H9 (cell line): Measurements from ENCODE around the gene PACS1. TPM values are rescaled to one million over a fixed set of nuclear protein-coding genes. Genes with fewer than 3 reads are reported as not detected.
"Not testable (repeated sequence)": the region's sequence is repeated elsewhere in the genome, so short reads cannot be mapped to it uniquely, and the experiment has no call there.

ENCODE experiments used
- DNase-seq: peaks from one replicate; pipeline ENCODE4 v3.0.0-alpha.2; 2017
- H2AFZ ChIP-seq: one replicate; pipeline ENCODE4 v1.6.1; 2013; ENCODE audit warnings: mild to moderate bottlenecking, low read length, control low read depth, moderate library complexity
- H2AK5ac ChIP-seq: 2 replicates; pipeline ENCODE4 v1.6.1; 2013; ENCODE audit warnings: low read length, control low read depth, mixed read lengths; ENCODE audit not compliant: insufficient read length
- H2BK120ac ChIP-seq: one replicate; pipeline ENCODE4 v1.6.1; 2013; ENCODE audit warnings: low read depth, mild to moderate bottlenecking, low read length, control low read depth, inconsistent platforms; ENCODE audit not compliant: poor library complexity, severe bottlenecking
- H2BK12ac ChIP-seq: 2 replicates; pipeline ENCODE4 v1.6.1; 2013; ENCODE audit warnings: low read length, control low read depth, mixed read lengths, low read depth; ENCODE audit not compliant: insufficient read length
- H2BK15ac ChIP-seq: 2 replicates; pipeline ENCODE4 v1.6.1; 2013; ENCODE audit warnings: low read depth, low read length, control low read depth
- H2BK20ac ChIP-seq: one replicate; pipeline ENCODE4 v1.6.1; 2013; ENCODE audit warnings: low read depth, mild to moderate bottlenecking, low read length, control low read depth, inconsistent platforms; ENCODE audit not compliant: poor library complexity, severe bottlenecking
- H2BK5ac ChIP-seq: 2 replicates; pipeline ENCODE4 v1.6.1; 2013; ENCODE audit warnings: low read length, control low read depth, mixed read lengths; ENCODE audit not compliant: insufficient read length
- H3K14ac ChIP-seq: 2 replicates; pipeline ENCODE4 v1.6.1; 2013; ENCODE audit warnings: low read length, control low read depth; ENCODE audit not compliant: insufficient read depth
- H3K18ac ChIP-seq: 2 replicates; pipeline ENCODE4 v1.6.1; 2013; ENCODE audit warnings: low read depth, mild to moderate bottlenecking, mixed read lengths, low read length, control low read depth; ENCODE audit not compliant: insufficient read length
- H3K23ac ChIP-seq: 2 replicates; pipeline ENCODE4 v1.6.1; 2013; ENCODE audit warnings: low read length, control low read depth, mixed read lengths, low read depth; ENCODE audit not compliant: insufficient read length
- H3K23me2 ChIP-seq: 2 replicates; pipeline ENCODE4 v1.6.1; 2013; ENCODE audit warnings: low read depth, mild to moderate bottlenecking, mixed read lengths, low read length, control low read depth; ENCODE audit not compliant: insufficient read length, poor library complexity, severe bottlenecking
- H3K27ac ChIP-seq: 2 replicates; pipeline ENCODE4 v1.5.1; 2013; ENCODE audit warnings: low read length, control low read depth, mixed read lengths, low read depth; ENCODE audit not compliant: insufficient read length
- H3K27me3 ChIP-seq: 2 replicates; pipeline ENCODE4 v1.6.1; 2013; ENCODE audit warnings: low read length, control low read depth, inconsistent platforms; ENCODE audit not compliant: insufficient read depth
- H3K4ac ChIP-seq: 2 replicates; pipeline ENCODE4 v1.6.1; 2013; ENCODE audit warnings: low read depth, mild to moderate bottlenecking, control low read depth, inconsistent platforms, low read length, moderate library complexity
- H3K4me1 ChIP-seq: 2 replicates; pipeline ENCODE4 v1.6.1; 2013; ENCODE audit warnings: low read length, control low read depth, inconsistent platforms; ENCODE audit not compliant: insufficient read depth
- H3K4me2 ChIP-seq: 2 replicates; pipeline ENCODE4 v1.6.1; 2013; ENCODE audit warnings: low read length, control low read depth, mixed read lengths; ENCODE audit not compliant: insufficient read length, insufficient read depth
- H3K56ac ChIP-seq: 2 replicates; pipeline ENCODE4 v1.6.1; 2013; ENCODE audit warnings: low read depth, mild to moderate bottlenecking, mixed read lengths, low read length, control low read depth; ENCODE audit not compliant: insufficient read length
- H3K79me1 ChIP-seq: 2 replicates; pipeline ENCODE4 v1.6.1; 2013; ENCODE audit warnings: low read depth, mild to moderate bottlenecking, moderate library complexity, low read length, control low read depth, inconsistent platforms; ENCODE audit not compliant: insufficient read depth, poor library complexity, severe bottlenecking
- H3K79me2 ChIP-seq: 2 replicates; pipeline ENCODE4 v1.6.1; 2013; ENCODE audit warnings: low read length, control low read depth, inconsistent platforms; ENCODE audit not compliant: insufficient read depth
- H3K9ac ChIP-seq: 2 replicates; pipeline ENCODE4 v1.6.1; 2013; ENCODE audit warnings: low read length, control low read depth, mixed read lengths; ENCODE audit not compliant: insufficient read length; ENCODE audit errors: extremely low read depth
- H3K9me3 ChIP-seq: one replicate; pipeline ENCODE4 v1.6.1; 2013; ENCODE audit warnings: low read depth, low read length, inconsistent platforms; ENCODE audit not compliant: control insufficient read depth
- H3T11ph ChIP-seq: one replicate; pipeline ENCODE4 v1.6.1; 2013; ENCODE audit warnings: mild to moderate bottlenecking, low read length, control low read depth, inconsistent platforms
- H4K20me1 ChIP-seq: one replicate; pipeline ENCODE4 v1.6.1; 2013; ENCODE audit not compliant: control insufficient read depth, insufficient read length, insufficient read depth
- H4K5ac ChIP-seq: 2 replicates; pipeline ENCODE4 v1.6.1; 2013; ENCODE audit warnings: low read depth, mild to moderate bottlenecking, mixed read lengths, low read length, control low read depth; ENCODE audit not compliant: insufficient read length
- H4K8ac ChIP-seq: replicated peaks from 2 replicates; pipeline ENCODE4 v1.6.1; 2013; ENCODE audit warnings: low read length, control low read depth, mixed read lengths, low read depth; ENCODE audit not compliant: insufficient read length
- H4K91ac ChIP-seq: 2 replicates; pipeline ENCODE4 v1.6.1; 2013; ENCODE audit warnings: low read depth, mild to moderate bottlenecking, moderate library complexity, mixed read lengths, low read length, control low read depth; ENCODE audit not compliant: insufficient read length
- H3K27ac Mint-ChIP-seq, 3 experiments: 2 replicates in 2 of 3; 3 replicates in 1 of 3; pipeline ENCODE4 v1.8.0; 2020 to 2021; ENCODE audit warnings: mixed read lengths in 3 of 3, mild to moderate bottlenecking in 1 of 3, moderate library complexity in 1 of 3
- H3K27me3 Mint-ChIP-seq: 2 replicates; pipeline ENCODE4 v1.8.0; 2021; ENCODE audit warnings: low read depth, mild to moderate bottlenecking, moderate library complexity, mixed read lengths
- H3K36me3 Mint-ChIP-seq, 3 experiments: 2 replicates in 2 of 3; 3 replicates in 1 of 3; pipeline ENCODE4 v1.8.0; 2020 to 2021; ENCODE audit warnings: low read depth in 3 of 3, mixed read lengths in 3 of 3; ENCODE audit not compliant: insufficient read depth in 1 of 3
- H3K4me1 Mint-ChIP-seq, 2 experiments: 2 replicates each; pipeline ENCODE4 v1.8.0; 2020; ENCODE audit warnings: mixed read lengths in 2 of 2
- H3K4me3 Mint-ChIP-seq, 2 experiments: 2 replicates in 1 of 2; 3 replicates in 1 of 2; pipeline ENCODE4 v1.8.0; 2020 to 2021; ENCODE audit warnings: mild to moderate bottlenecking in 2 of 2, mixed read lengths in 2 of 2, moderate library complexity in 1 of 2
- H3K9me3 Mint-ChIP-seq, 2 experiments: 2 replicates in 1 of 2; 3 replicates in 1 of 2; pipeline ENCODE4 v1.8.0; 2020; ENCODE audit warnings: mild to moderate bottlenecking in 2 of 2, mixed read lengths in 2 of 2, moderate library complexity in 1 of 2
- CTCF ChIP-seq: fragments of 200-600 bp; sonication (generic); conservative IDR thresholded peaks from 3 replicates; pipeline ENCODE4 v1.8.0; 2021; ENCODE audit warnings: antibody characterized with exemption, mild to moderate bottlenecking
- WGBS: extraction: QIAGEN DNeasy Blood & Tissue Kit; methylation state at CpG from one replicate; pipeline ENCODE4 v1.1.7; 2013; ENCODE audit warnings: missing lambda C conversion rate, low lambda C conversion rate, mixed read lengths; ENCODE audit not compliant: insufficient read length; ENCODE audit errors: extremely low coverage; 5-methylcytosine and 5-hydroxymethylcytosine counted together
- total RNA-seq: library from RNA; stranded (reverse); gene quantifications from 2 replicates; pipeline ENCODE4 v1.2.1, GENCODE V29; 2021

The PACS1 gene
- total RNA-seq, 1 experiment from 2014 or later, result 35.5 TPM

DNA sequence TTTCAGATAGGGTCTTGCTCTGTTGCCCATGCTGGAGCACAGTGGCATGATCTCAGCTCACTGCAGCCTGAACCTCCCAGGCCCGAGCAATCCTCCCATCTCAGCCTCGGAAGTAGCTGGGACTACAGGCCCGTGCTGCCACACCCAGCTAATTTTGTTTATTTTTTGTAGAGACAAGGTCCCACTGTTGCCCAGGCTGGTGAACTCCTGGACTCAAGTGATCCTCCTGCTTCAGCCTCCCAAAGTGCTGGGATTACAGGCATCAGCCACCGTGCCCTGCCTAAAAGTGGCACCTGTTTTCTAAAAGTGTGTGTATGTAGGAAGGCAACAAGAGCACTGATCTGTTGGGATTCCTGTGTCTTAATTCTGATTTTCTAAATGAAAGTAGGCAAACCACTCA, 20.2 kb downstream of the PACS1 start:
- no peaks in the 10 kb centered on the region for H3K9me3 ChIP-seq
- H3K27ac Mint-ChIP-seq, result no peak overlapping the region
- H3K14ac ChIP-seq, result no peak overlapping the region
- no peak overlapping the region for H3K4me2 ChIP-seq
- H3K79me2 ChIP-seq, result no peaks in the 10 kb centered on the region
- no peak overlapping the region for H3K18ac ChIP-seq
- no peak overlapping the region for H2BK15ac ChIP-seq
- no peaks in the 10 kb centered on the region for H3K4me1 ChIP-seq
- no peak overlapping the region for H3T11ph ChIP-seq
- no peak overlapping the region for H4K91ac ChIP-seq
- DNase-seq, result no peak
- H2AK5ac ChIP-seq, result no peak overlapping the region
- no peak overlapping the region for H2BK5ac ChIP-seq
- no peak overlapping the region for H3K4ac ChIP-seq
- no peaks in the 10 kb centered on the region for H4K20me1 ChIP-seq
- H3K4me1 Mint-ChIP-seq, result no peaks in the 10 kb centered on the region
- H3K27ac ChIP-seq, result no peak overlapping the region
- no peak overlapping the region for H3K4me3 Mint-ChIP-seq
- H3K27me3 Mint-ChIP-seq, result no peaks in the 10 kb centered on the region
- H2BK12ac ChIP-seq, result no peak overlapping the region
- no peaks in the 10 kb centered on the region for H3K23me2 ChIP-seq
- H2BK120ac ChIP-seq, result no peak overlapping the region
- no peak overlapping the region for H2AFZ ChIP-seq
- H4K8ac ChIP-seq, result no peak overlapping the region
- H3K36me3 Mint-ChIP-seq, result no peaks in the 10 kb centered on the region; a peak in 1 of 7 replicates
- H2BK20ac ChIP-seq, result no peak overlapping the region
- no peaks in the 10 kb centered on the region for H3K79me1 ChIP-seq
- no peaks in the 10 kb centered on the region for H3K9me3 Mint-ChIP-seq
- H3K9ac ChIP-seq, result no peak overlapping the region
- no peaks in the 10 kb centered on the region for H3K27me3 ChIP-seq
- no peak overlapping the region for H3K56ac ChIP-seq
- H4K5ac ChIP-seq, result no peak overlapping the region
- no CpG with 5 or more reads among the region's 4 CpGs for WGBS
- no peak for TF ChIP-seq CTCF
- H3K23ac ChIP-seq, result no peak overlapping the region

GRCh38 chr11:66092125-66092524, 22.1 kb downstream of the PACS1 start:
- H3K14ac ChIP-seq, DNase-seq, H3K18ac ChIP-seq, H3K4me2 ChIP-seq, H2BK120ac ChIP-seq, H3K4ac ChIP-seq, H3K23me2 ChIP-seq, H3K27me3 Mint-ChIP-seq, H3K9me3 ChIP-seq, H3T11ph ChIP-seq, H4K20me1 ChIP-seq, H3K4me1 Mint-ChIP-seq, H4K91ac ChIP-seq, H2BK5ac ChIP-seq, H3K9ac ChIP-seq, H3K4me1 ChIP-seq, H3K27ac Mint-ChIP-seq, H2BK12ac ChIP-seq, H3K23ac ChIP-seq, H3K27me3 ChIP-seq, H3K79me2 ChIP-seq, H3K56ac ChIP-seq, H3K4me3 Mint-ChIP-seq, H2AFZ ChIP-seq, H3K79me1 ChIP-seq, H4K5ac ChIP-seq, H2BK15ac ChIP-seq, H3K36me3 Mint-ChIP-seq, H3K9me3 Mint-ChIP-seq, H2AK5ac ChIP-seq, H3K27ac ChIP-seq, H4K8ac ChIP-seq, H2BK20ac ChIP-seq: not testable (repeated sequence)
- no CpG with 5 or more reads among the region's 2 CpGs for WGBS
